T-cell (primary cell): Measurements from ENCODE around the gene GCNT2. TPM values are rescaled to one million over a fixed set of nuclear protein-coding genes. Genes with fewer than 3 reads are reported as not detected.

ENCODE experiments used
- ATAC-seq, 4 experiments: fragments of 200-7000 bp in 3 of 4; fragments of 150-1000 bp in 1 of 4; cut with Tn5 transposase; replicated peaks in 1 of 4; 1 replicate in 3 of 4; 2 replicates in 1 of 4; pipeline ENCODE4 v1.10.0; 2021; ENCODE audit warnings: moderate library complexity in 3 of 4, mild to moderate bottlenecking in 2 of 4, moderate number of reproducible peaks in 1 of 4
- CTCF ChIA-PET, 2 donors: fragments of 300-600 bp; sonication (Branson Sonifier 250); formaldehyde crosslinking; loops; one replicate each; lab custom pipeline; 2022; ENCODE audit warnings: antibody characterized with exemption in 2 of 2; lab: Charles Lee
- POLR2A ChIA-PET, 2 donors: fragments of 300-600 bp; sonication (Branson Sonifier 250); formaldehyde crosslinking; loops; one replicate each; lab custom pipeline; 2022; ENCODE audit warnings: antibody characterized with exemption in 2 of 2; lab: Charles Lee
- DNase-seq, 35 experiments: peaks; one replicate each; pipeline versions ENCODE4 v3.0.0 to v3.0.0-alpha.2; 2013 to 2023
- H3K27ac ChIP-seq: one replicate; pipeline ENCODE4 v1.5.1; 2013; ENCODE audit warnings: low read length
- H3K27me3 ChIP-seq, 2 experiments: replicated peaks in 1 of 2; 1 replicate in 1 of 2; 2 replicates in 1 of 2; pipeline versions ENCODE4 v1.6.1 to v1.7.0; 2013; ENCODE audit warnings: low read length in 1 of 2, mixed read lengths in 1 of 2; ENCODE audit not compliant: control insufficient read depth in 2 of 2, insufficient read depth in 2 of 2; ENCODE audit errors: extremely low read depth in 1 of 2
- H3K36me3 ChIP-seq, 2 donors: 1 replicate in 1 of 2; 2 replicates in 1 of 2; pipeline versions ENCODE4 v1.6.1 to v1.7.0; 2013; ENCODE audit warnings: low read length in 1 of 2; ENCODE audit not compliant: control insufficient read depth in 2 of 2, insufficient read depth in 1 of 2; ENCODE audit errors: extremely low read depth in 1 of 2
- H3K4me1 ChIP-seq, 2 experiments: 1 replicate in 1 of 2; 2 replicates in 1 of 2; pipeline versions ENCODE4 v1.6.1 to v1.7.0; 2013; ENCODE audit warnings: low read length in 2 of 2, mixed read lengths in 1 of 2; ENCODE audit not compliant: insufficient read depth in 2 of 2, control insufficient read depth in 1 of 2; ENCODE audit errors: extremely low read depth in 1 of 2
- H3K4me3 ChIP-seq, 2 donors: 1 replicate in 1 of 2; 2 replicates in 1 of 2; pipeline versions ENCODE4 v1.5.1 to v1.7.0; 2013; ENCODE audit warnings: mild to moderate bottlenecking in 2 of 2, low read length in 1 of 2, moderate library complexity in 1 of 2; ENCODE audit not compliant: control insufficient read depth in 1 of 2; ENCODE audit errors: extremely low read depth in 1 of 2
- H3K9me3 ChIP-seq: 2 replicates; pipeline ENCODE4 v1.7.0; 2013
- H3K27ac Mint-ChIP-seq, 2 donors: one replicate each; pipeline ENCODE4 v1.8.0; 2020 to 2021; ENCODE audit warnings: mild to moderate bottlenecking in 2 of 2, mixed read lengths in 2 of 2
- H3K27me3 Mint-ChIP-seq, 2 donors: one replicate each; pipeline ENCODE4 v1.8.0; 2021 to 2022; ENCODE audit warnings: mixed read lengths in 2 of 2
- H3K36me3 Mint-ChIP-seq: one replicate; pipeline ENCODE4 v1.8.0; 2021; ENCODE audit warnings: mixed read lengths
- H3K4me1 Mint-ChIP-seq, 3 donors: one replicate each; pipeline ENCODE4 v1.8.0; 2020 to 2022; ENCODE audit warnings: mixed read lengths in 3 of 3, mild to moderate bottlenecking in 1 of 3
- H3K4me3 Mint-ChIP-seq, 3 donors: one replicate each; pipeline ENCODE4 v1.8.0; 2020 to 2022; ENCODE audit warnings: mild to moderate bottlenecking in 3 of 3, mixed read lengths in 3 of 3, moderate library complexity in 3 of 3
- H3K9me3 Mint-ChIP-seq, 3 donors: one replicate each; pipeline ENCODE4 v1.8.0; 2020 to 2022; ENCODE audit warnings: mixed read lengths in 3 of 3
- WGBS: methylation state at CpG from one replicate; pipeline ENCODE4 v1.1.5; 2013; ENCODE audit warnings: missing lambda C conversion rate; ENCODE audit not compliant: insufficient coverage; 5-methylcytosine and 5-hydroxymethylcytosine counted together
- total RNA-seq, 35 experiments: library from RNA in 6 of 35; stranded (reverse) in 6 of 35; fragments of 120-200 nt in 1 of 35; gene quantifications; one replicate each; pipeline versions ENCODE4 v1.2.1 to v1.2.4 and lab custom pipeline; 2013 to 2026

GCNT2 gene
- total RNA-seq, 5 donors from 2014 or later (not counting 1 experiment from before 2014, with no cell fraction given) = 2.2 to 6.8 (median 2.9) TPM

DNA sequence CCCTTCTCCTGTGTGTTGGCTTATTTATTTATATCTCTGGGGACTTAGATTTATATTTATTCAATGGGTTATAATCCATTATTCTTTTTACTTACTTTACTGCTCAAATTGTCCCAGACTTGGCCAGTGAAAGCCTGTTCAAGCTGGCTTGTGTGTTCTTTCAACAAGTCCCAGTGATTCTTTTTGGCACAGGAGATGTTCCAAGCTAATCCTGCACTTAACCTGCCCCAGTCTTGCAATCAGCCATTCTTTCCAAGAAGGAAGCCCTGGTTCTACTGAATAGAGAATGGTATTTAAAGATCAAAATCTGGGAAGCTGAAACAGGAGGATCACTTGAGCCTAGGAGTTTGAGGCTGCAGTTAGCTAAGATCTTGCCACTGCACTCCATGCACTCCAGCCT lies 26.7 kb downstream of the GCNT2 start:
- H3K27ac Mint-ChIP-seq = no peak overlapping the region
- no peaks in the 10 kb centered on the region for H3K27me3 ChIP-seq
- ChIA-PET POLR2A (no interaction called here), CTCF (no interaction called here)
- no peak overlapping the region for H3K27ac ChIP-seq
- no peaks in the 10 kb centered on the region for H3K9me3 Mint-ChIP-seq
- H3K4me3 ChIP-seq = no peak overlapping the region
- no peak overlapping the region for H3K4me3 Mint-ChIP-seq
- no peaks in the 10 kb centered on the region for H3K27me3 Mint-ChIP-seq
- H3K36me3 ChIP-seq = no peaks in the 10 kb centered on the region
- H3K4me1 ChIP-seq = no peaks in the 10 kb centered on the region
- no peaks in the 10 kb centered on the region for H3K9me3 ChIP-seq
- ATAC-seq (no peak), DNase-seq (no peak)
- peaks cover 16% of the 10 kb centered on the region for H3K36me3 Mint-ChIP-seq
- peaks cover 0 to 10% (median 0%) of the 10 kb centered on the region in 3 donors for H3K4me1 Mint-ChIP-seq

- no CpG with 5 or more reads among the region's 1 CpG for WGBS
- no peak for ATAC-seq
- no peaks in the 10 kb centered on the region for H3K9me3 Mint-ChIP-seq
- ChIA-PET CTCF (no interaction called here), POLR2A (no interaction called here)
- no peak overlapping the region for H3K27ac Mint-ChIP-seq
- no peak overlapping the region for H3K4me3 Mint-ChIP-seq
- no peak for DNase-seq
- H3K27ac ChIP-seq = no peak overlapping the region
- no peaks in the 10 kb centered on the region for H3K27me3 ChIP-seq
- H3K4me1 ChIP-seq = no peaks in the 10 kb centered on the region
- H3K4me1 Mint-ChIP-seq = peaks cover 0 to 10% (median 2%) of the 10 kb centered on the region in 3 donors
- H3K36me3 Mint-ChIP-seq = peaks cover 23% of the 10 kb centered on the region
- H3K4me3 ChIP-seq = no peak overlapping the region
- no peaks in the 10 kb centered on the region for H3K9me3 ChIP-seq
- no peaks in the 10 kb centered on the region for H3K27me3 Mint-ChIP-seq
- no peaks in the 10 kb centered on the region for H3K36me3 ChIP-seq
Measured at GRCh38 chr6:10550764-10551163, 29.6 kb downstream of the GCNT2 start.

GRCh38 chr6:10552270-10552810 lies 31.2 kb downstream of the GCNT2 start:
- Histone ChIP-seq H3K27me3 (no peaks in the 10 kb centered on the region), H3K36me3 (peaks cover 0 to 3% of the 10 kb centered on the region in 2 donors), H3K4me3 (no peak overlapping the region), H3K27ac (no peak overlapping the region), H3K9me3 (no peaks in the 10 kb centered on the region), H3K4me1 (no peaks in the 10 kb centered on the region)
- Mint-ChIP-seq H3K27ac (no peak overlapping the region), H3K27me3 (no peaks in the 10 kb centered on the region), H3K36me3 (peaks cover 36% of the 10 kb centered on the region), H3K9me3 (no peaks in the 10 kb centered on the region), H3K4me1 (peaks cover 0 to 9% (median 2%) of the 10 kb centered on the region in 3 donors), H3K4me3 (no peak overlapping the region)
- ChIA-PET POLR2A (no interaction called here), CTCF (no interaction called here)
- ATAC-seq (no peak), DNase-seq (no peak)
- no CpG with 5 or more reads among the region's 5 CpGs for WGBS

GRCh38 chr6:10553871-10554270 lies 32.7 kb downstream of the GCNT2 start:
- ChIA-PET CTCF (no interaction called here), POLR2A (no interaction called here)
- ATAC-seq = no peak
- H3K9me3 ChIP-seq = no peaks in the 10 kb centered on the region
- H3K4me1 ChIP-seq = no peaks in the 10 kb centered on the region
- H3K9me3 Mint-ChIP-seq = no peaks in the 10 kb centered on the region
- H3K27me3 Mint-ChIP-seq = no peaks in the 10 kb centered on the region
- peaks cover 42% of the 10 kb centered on the region for H3K36me3 Mint-ChIP-seq
- no peak overlapping the region for H3K27ac Mint-ChIP-seq
- H3K4me3 ChIP-seq = no peak overlapping the region
- no peaks in the 10 kb centered on the region for H3K27me3 ChIP-seq
- no peak for DNase-seq
- peaks cover 0 to 3% of the 10 kb centered on the region in 2 donors for H3K36me3 ChIP-seq
- no CpG with 5 or more reads among the region's 1 CpG for WGBS
- H3K27ac ChIP-seq = no peak overlapping the region
- peaks cover 0 to 5% (median 2%) of the 10 kb centered on the region in 3 donors for H3K4me1 Mint-ChIP-seq
- no peak overlapping the region for H3K4me3 Mint-ChIP-seq

- peaks cover 0 to 5% (median 2%) of the 10 kb centered on the region in 3 donors for H3K4me1 Mint-ChIP-seq
- H3K4me3 Mint-ChIP-seq = no peak overlapping the region
- no peaks in the 10 kb centered on the region for H3K27me3 Mint-ChIP-seq
- H3K36me3 Mint-ChIP-seq = peaks cover 42% of the 10 kb centered on the region
- H3K9me3 ChIP-seq = no peaks in the 10 kb centered on the region
- POLR2A ChIA-PET = no interaction called here
- H3K4me1 ChIP-seq = no peaks in the 10 kb centered on the region
- no peak overlapping the region for H3K27ac ChIP-seq
- no peak overlapping the region for H3K27ac Mint-ChIP-seq
- CTCF ChIA-PET = no interaction called here
- H3K4me3 ChIP-seq = no peak overlapping the region
- no peaks in the 10 kb centered on the region for H3K9me3 Mint-ChIP-seq
- DNase-seq (no peak), ATAC-seq (no peak)
- WGBS = 92% methylated on average over 7 of the region's 7 CpGs
- H3K36me3 ChIP-seq = peaks cover 0 to 3% of the 10 kb centered on the region in 2 donors
- H3K27me3 ChIP-seq = no peaks in the 10 kb centered on the region
Measured at GRCh38 chr6:10554826-10555225, 33.7 kb downstream of the GCNT2 start.

DNA sequence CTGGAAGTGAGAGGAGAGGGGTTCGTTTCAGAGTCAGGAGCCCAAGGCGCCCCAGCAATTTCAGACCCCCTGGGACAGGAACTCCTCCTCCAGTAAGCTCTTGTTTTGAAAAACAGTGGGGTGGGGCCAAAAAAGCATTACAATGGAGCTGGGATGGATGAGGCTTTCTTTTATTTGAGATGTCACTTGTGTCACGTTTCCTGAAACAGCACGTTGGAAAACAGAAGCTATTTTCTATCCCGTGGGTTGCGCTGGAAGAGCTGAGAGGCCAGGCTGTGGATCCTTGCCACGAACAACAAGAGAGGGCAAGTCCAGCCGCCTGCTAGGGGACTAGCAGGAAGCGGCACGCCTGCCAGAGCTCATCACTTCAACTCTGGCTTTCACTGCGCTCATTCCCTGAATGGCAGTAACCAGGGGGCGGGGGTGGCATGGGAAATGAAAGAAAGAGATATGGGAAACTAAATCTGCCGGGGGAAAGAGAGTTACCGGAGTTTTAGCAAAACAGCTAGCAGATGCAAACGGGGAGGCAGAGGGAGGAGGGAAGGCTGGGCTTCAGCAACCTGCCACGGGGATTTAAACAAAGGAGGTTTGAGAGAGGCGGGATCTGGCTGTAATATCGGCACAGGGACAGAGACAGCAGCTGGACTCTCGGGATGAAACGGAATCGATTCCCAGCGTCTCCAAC lies 34.6 kb downstream of the GCNT2 start:
- H3K4me1 ChIP-seq = no peaks in the 10 kb centered on the region
- H3K4me3 ChIP-seq = no peak overlapping the region
- peaks cover 0 to 3% of the 10 kb centered on the region in 2 donors for H3K36me3 ChIP-seq
- POLR2A ChIA-PET = no interaction called here
- 83% methylated on average over 21 of the region's 22 CpGs for WGBS
- H3K9me3 ChIP-seq = no peaks in the 10 kb centered on the region
- Mint-ChIP-seq H3K4me1 (peaks cover 0 to 5% (median 2%) of the 10 kb centered on the region in 3 donors), H3K9me3 (no peaks in the 10 kb centered on the region), H3K27ac (no peak overlapping the region), H3K4me3 (no peak overlapping the region), H3K27me3 (no peaks in the 10 kb centered on the region), H3K36me3 (peaks cover 38% of the 10 kb centered on the region)
- ATAC-seq (no peak), DNase-seq (no peak)
- CTCF ChIA-PET = no interaction called here
- no peaks in the 10 kb centered on the region for H3K27me3 ChIP-seq
- no peak overlapping the region for H3K27ac ChIP-seq
